NCI-H2081 (cell line): ENCODE measurements around the gene OR2L5.

ENCODE experiments used
- DNase-seq, 2 experiments: peaks; one replicate each; lab custom pipeline; 2025; lab: John Stamatoyannopoulos, UW

Gene OR2L5

GRCh38 chr1:248013229-248013710 lies at the start of gene OR2L5:
Gene OR2L5 (plus strand): TSS chr1:248013660. CDS start chr1:248021948, 8,288 bp downstream.
- DNase-seq, result no peak

DNA sequence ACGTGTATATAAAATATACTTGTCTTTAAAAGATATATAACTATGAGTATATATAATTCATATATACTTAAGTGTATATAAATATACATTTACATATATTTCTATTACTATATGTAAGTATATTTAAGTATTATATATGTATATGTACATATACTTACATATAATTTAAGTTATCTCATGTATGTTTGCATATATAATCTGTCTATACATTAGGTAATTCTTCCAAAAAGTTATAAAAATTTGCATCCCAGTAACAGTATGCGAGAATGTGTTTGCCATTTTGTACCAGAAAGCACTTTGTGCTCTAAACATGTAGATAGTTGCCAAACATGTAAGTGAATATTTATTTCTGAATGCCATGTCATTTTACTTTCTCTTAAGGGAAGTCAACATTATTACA lies 48.5 kb upstream of the OR2L5 start, which contains the start of gene OR2AK2:
TSS of gene OR2AK2 (plus strand) at position 301 of the 400 bp plus-strand sequence. CDS start 144 bp downstream, outside the sequence.
- DNase-seq, result no peak

GRCh38 chr1:247966532-247967204 lies 46.8 kb upstream of the OR2L5 start:
- DNase-seq, result no peak

DNA sequence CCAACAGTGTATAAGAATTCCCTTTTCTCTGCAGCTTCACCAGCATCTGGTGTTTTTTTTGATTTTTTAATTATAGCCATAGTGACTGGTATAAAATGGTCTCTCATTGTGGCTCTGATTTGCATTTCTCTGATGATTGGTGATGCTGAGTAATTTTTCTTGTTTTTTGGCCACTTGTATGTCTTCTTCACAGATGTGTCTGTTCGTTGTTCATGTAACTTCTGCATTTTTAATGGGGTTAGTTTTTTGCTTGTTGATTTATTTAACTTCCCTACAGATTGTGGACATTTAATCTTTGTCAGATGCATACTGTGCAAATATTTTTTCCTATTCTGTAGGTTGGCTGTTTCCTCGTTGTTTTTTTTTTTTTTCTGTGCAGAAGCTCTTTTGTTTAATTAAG lies 20.5 kb upstream of the OR2L5 start:
- DNase-seq, result no peak

DNA sequence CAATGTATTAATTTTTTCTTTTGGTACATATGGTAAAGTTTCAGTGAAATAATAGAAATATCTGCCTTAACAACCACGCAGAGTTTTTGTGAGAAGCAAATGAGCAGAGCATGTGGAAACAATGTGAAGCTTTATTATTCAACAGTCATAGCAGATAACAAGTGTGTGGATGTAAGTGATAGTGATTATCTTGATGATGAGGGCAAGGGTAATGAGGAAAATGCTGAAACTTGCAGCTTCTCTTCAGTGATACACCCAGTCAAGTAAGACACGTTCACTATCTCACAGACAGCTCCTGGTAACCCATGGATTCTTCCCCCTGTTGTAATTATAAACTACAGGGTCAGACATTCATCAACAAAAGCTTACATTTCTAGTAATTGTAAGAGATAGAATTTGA lies 14.6 kb upstream of the OR2L5 start:
- DNase-seq, result no peak

GRCh38 chr1:248000169-248000568 lies 13.3 kb upstream of the OR2L5 start:
- DNase-seq, result no peak

DNA sequence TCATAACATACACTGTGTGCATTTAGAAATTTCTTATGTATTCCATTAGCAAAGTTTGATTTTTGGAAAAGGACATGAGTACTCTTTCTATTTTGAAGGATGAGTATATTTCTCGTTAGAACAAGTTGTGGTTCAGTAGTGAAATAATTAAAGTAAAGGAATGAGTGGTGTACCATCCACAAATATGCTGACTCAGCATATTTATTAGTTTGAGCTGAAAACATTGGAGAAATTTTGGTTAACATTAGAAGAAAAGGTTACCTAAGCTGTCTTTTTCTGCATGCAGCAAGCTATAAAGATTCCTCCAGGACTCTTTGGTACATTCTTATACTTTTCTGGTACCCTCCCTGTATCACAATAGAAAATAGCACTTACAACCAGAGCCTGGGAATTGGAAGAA lies 5.7 kb upstream of the OR2L5 start:
- DNase-seq, result no peak

DNA sequence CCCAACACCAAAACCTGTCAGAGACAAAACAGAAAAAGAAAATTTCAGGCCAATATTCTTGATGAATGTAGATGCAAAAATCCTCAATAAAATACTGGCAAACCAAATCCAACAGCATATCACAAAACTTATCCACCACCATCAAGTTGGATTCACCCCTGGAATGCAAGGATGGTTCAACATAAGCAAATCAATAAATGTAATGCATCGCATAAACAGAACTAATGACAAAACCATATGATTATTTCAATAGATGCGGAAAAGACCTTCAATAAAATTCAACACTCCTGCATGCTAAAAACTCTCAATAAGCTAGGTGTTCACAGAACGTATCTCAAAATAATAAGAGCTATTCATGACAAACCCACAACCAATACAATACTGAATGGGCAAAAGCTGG lies 3.8 kb upstream of the OR2L5 start:
- no peak for DNase-seq

GRCh38 chr1:248015803-248016202 lies 2.3 kb downstream of the OR2L5 start:
- no peak for DNase-seq

GRCh38 chr1:248029770-248030169 lies 16.3 kb downstream of the OR2L5 start, which contains the start of gene OR2L2:
Gene OR2L2 (plus strand): TSS chr1:248030070. CDS start chr1:248038268, 8,198 bp downstream.
- DNase-seq, result no peak

- DNase-seq, result no peak
These were observed 31.7 kb downstream of the OR2L5 start for GRCh38 chr1:248045209-248045608.

- no peak for DNase-seq
These were observed 33.1 kb downstream of the OR2L5 start, which contains the start of gene OR2L3 for GRCh38 chr1:248046536-248046935. Gene OR2L3 (plus strand): TSS chr1:248046836. CDS start chr1:248060682, 13,846 bp downstream.

DNA sequence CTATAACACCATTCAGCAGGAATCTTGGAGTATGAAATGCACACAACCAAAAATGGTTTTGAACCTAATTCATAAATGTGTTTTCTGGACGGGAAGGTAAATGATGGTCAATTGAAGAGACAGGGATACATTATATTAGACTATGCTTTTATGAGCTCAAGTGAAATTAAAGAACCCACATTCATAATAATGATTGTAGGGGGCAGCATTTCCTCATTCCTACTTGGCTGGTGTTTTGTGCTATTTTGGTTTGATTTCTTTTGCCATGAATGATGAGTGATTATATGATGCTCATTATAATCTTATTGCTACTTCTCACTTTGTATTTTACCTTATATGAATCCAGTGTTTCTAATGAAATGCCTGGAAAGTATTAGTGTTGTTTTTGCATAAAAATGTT lies 33.5 kb downstream of the OR2L5 start:
- no peak for DNase-seq

GRCh38 chr1:248054671-248055070 lies 41.2 kb downstream of the OR2L5 start:
- no peak for DNase-seq

- no peak for DNase-seq
These were observed 41.8 kb downstream of the OR2L5 start for GRCh38 chr1:248055261-248055660.

DNA sequence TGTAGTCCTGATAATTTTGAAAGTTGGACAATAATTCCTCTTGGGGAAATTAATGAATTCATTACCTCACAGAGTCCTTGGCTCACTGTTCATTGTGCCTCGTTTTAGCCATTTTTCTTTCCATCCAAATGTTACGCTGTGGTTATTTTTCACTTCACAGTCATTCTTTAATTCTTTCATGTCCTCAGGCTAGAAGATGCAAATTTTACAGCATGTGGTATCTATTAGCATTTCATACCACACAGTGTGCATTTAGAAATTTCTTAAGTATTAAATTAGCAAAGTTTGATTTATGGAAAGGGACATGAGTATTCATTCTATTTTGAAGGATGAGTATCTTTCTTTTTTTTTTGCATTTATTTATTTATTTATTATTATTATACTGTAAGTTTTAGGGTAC lies 51.6 kb downstream of the OR2L5 start:
- no peak for DNase-seq

GRCh38 chr1:248065604-248066003 lies 52.1 kb downstream of the OR2L5 start:
- DNase-seq, result no peak
